Ascending aorta (tissue), 2 donors: ENCODE results near the gene PPP2R1B. TPM values are rescaled to one million over a fixed set of nuclear protein-coding genes. Genes with fewer than 3 reads are reported as not detected.
"Not testable (repeated sequence)": the region's sequence is repeated elsewhere in the genome, so short reads cannot be mapped to it uniquely, and the experiment has no call there.

Experiments
- DNase-seq, 2 donors: peaks; one replicate each; pipeline ENCODE4 v3.0.0-alpha.2; 2019; ENCODE audit warnings: low spot score in 2 of 2
- H3K27ac ChIP-seq, 2 donors: fragments of 200-600 bp; sonication (generic); one replicate each; pipeline ENCODE4 v1.5.1; 2016 to 2017; ENCODE audit warnings: mild to moderate bottlenecking in 1 of 2
- H3K27me3 ChIP-seq: fragments of 200-600 bp; sonication (generic); one replicate; pipeline ENCODE4 v1.5.1; 2017
- H3K36me3 ChIP-seq, 2 donors: fragments of 200-600 bp; sonication (generic); one replicate each; pipeline ENCODE4 v1.5.1; 2016
- H3K4me1 ChIP-seq, 2 donors: fragments of 200-600 bp; sonication (generic); one replicate each; pipeline ENCODE4 v1.5.1; 2016 to 2017; ENCODE audit warnings: mild to moderate bottlenecking in 1 of 2
- H3K4me3 ChIP-seq, 2 donors: fragments of 200-600 bp; sonication (generic); one replicate each; pipeline ENCODE4 v1.5.1; 2016 to 2017; ENCODE audit warnings: mild to moderate bottlenecking in 1 of 2
- H3K9me3 ChIP-seq, 2 donors: fragments of 200-600 bp; sonication (generic); one replicate each; pipeline ENCODE4 v1.5.1; 2016
- intact Hi-C: fragments of 100-400 bp; cut with DNase I; formaldehyde crosslinking; loops from one replicate; pipeline ENCODE4 v1.15.1; 2023
- total RNA-seq: library from RNA; depleted of rRNA; stranded (reverse); fragments of >200 nt; gene quantifications from one replicate; pipeline ENCODE4 v1.1.0, GENCODE V29; 2016
- TF ChIP-seq, protein P1 (sequence below), 3 experiments: fragments of 200-600 bp in 2 of 3; fragments of 450-650 bp in 1 of 3; sonication (generic) in 2 of 3; IDR thresholded peaks; one replicate each; pipeline ENCODE4 v1.5.1; 2016 to 2019; ENCODE audit warnings: antibody characterized with exemption in 3 of 3, mild to moderate bottlenecking in 1 of 3, moderate library complexity in 1 of 3

PPP2R1B gene
- total RNA-seq, 1 donor from 2014 or later = 7.7 TPM

DNA sequence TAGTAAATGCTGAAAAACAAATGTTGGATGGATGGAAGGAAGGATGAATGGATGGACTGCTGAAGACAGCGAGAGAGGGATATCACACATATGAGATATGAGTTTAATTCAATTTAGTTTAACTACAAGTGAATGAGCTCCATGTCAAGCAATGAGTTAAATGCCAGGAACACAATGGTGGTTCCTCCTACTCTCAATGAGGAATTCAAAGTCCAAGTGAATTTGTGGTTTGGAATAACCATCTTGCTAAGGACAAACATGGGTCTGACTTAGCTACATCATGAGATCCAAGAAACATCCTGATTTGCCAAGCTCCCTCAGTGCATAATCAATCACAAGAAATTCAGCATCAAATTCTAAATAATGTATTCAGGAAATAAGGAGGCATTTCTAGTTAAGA lies 26.1 kb upstream of the PPP2R1B start:
- TF ChIP-seq, protein P1, sequence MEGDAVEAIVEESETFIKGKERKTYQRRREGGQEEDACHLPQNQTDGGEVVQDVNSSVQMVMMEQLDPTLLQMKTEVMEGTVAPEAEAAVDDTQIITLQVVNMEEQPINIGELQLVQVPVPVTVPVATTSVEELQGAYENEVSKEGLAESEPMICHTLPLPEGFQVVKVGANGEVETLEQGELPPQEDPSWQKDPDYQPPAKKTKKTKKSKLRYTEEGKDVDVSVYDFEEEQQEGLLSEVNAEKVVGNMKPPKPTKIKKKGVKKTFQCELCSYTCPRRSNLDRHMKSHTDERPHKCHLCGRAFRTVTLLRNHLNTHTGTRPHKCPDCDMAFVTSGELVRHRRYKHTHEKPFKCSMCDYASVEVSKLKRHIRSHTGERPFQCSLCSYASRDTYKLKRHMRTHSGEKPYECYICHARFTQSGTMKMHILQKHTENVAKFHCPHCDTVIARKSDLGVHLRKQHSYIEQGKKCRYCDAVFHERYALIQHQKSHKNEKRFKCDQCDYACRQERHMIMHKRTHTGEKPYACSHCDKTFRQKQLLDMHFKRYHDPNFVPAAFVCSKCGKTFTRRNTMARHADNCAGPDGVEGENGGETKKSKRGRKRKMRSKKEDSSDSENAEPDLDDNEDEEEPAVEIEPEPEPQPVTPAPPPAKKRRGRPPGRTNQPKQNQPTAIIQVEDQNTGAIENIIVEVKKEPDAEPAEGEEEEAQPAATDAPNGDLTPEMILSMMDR (IDR thresholded peaks at IDR 0.05) = no peak
- Histone ChIP-seq H3K4me3 (no peak overlapping the region), H3K27me3 (no peaks in the 10 kb centered on the region), H3K4me1 (no peaks in the 10 kb centered on the region), H3K36me3 (peaks cover 0 to under 1% of the 10 kb centered on the region in 2 donors), H3K27ac (no peak overlapping the region), H3K9me3 (no peaks in the 10 kb centered on the region)
- intact Hi-C loops = no loop called here
- no peak for DNase-seq

DNA sequence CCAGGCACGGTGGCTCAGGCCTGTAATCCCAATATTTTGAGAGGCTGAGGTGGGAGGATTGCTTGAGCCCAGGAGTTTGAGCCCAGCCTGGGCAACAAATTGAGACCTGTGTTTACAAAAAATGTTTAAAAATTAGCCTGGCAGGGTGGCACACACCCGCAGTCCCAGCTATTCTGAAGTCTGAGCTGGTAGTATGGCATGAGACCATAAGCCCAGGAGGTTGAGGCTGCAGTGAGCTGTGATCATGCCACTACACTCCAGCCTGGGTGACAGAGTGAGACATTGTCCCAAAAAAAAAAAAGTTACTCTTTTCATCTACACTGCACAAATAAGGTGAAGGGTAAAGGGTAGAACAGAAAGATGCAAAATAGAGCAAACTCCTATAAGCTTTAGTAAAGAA lies 22.3 kb upstream of the PPP2R1B start:
- Histone ChIP-seq H3K4me3 (no peak overlapping the region), H3K27ac (peak overlapping the region in 1 of 2 donors; percentile 24), H3K4me1 (no peaks in the 10 kb centered on the region), H3K27me3 (no peaks in the 10 kb centered on the region), H3K9me3 (no peaks in the 10 kb centered on the region), H3K36me3 (peaks cover 13 to 29% of the 10 kb centered on the region in 2 donors)
- DNase-seq = no peak
- intact Hi-C loops = no loop called here
- TF ChIP-seq, protein P1 (IDR thresholded peaks at IDR 0.05) = no peak

DNA sequence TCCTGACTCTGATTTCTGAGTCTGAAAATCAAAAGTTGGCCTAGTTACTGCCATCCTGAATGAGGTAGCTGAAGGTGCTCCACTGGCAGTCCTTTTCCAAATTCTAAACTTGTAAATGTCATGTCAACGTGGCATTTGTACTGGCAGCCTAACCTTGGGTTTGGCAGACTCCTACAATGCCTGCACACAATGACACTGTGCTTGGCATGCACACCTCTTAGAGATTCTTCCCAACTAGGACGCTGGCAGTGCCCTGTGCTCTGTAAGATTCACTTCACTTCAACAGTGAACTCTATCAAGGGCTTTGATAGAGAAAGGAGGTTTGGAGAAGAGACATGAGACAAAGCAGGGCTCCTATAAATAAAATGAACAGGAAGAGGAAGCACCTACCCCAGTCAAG lies 21.9 kb upstream of the PPP2R1B start:
- Histone ChIP-seq H3K27me3 (no peaks in the 10 kb centered on the region), H3K4me3 (no peak overlapping the region), H3K27ac (peak overlapping the region in 1 of 2 donors; percentile 24), H3K9me3 (no peaks in the 10 kb centered on the region), H3K4me1 (no peaks in the 10 kb centered on the region), H3K36me3 (peaks cover 15 to 33% of the 10 kb centered on the region in 2 donors)
- DNase-seq = no peak
- intact Hi-C loops = no loop called here
- TF ChIP-seq, protein P1 (IDR thresholded peaks at IDR 0.05) = no peak

DNA sequence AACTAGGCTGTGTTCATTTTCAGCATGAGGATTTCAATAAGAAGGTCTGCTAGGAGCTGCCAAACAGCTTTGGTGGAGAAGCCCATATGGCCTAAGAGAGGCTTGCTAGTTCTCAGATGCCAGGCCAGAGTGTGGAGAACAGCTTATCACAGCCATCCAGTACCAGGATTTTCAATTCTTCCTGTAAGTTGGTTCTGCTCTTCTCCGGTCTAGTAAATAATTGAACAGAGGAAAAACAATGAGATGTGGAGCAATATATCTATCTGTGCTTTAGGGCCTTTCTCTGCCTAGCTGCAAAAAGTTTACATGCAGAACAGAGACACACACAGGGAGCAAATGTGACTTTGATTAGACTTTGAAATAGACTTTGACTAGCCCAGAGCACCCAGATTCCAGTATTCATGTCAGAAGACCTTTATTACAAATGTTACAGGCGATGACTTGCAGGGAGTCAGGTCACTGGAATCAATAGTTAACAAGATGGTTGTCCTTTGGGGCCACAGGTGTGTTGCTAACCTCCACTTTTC lies 19.8 kb upstream of the PPP2R1B start:
- Histone ChIP-seq H3K9me3 (no peaks in the 10 kb centered on the region), H3K4me3 (no peak overlapping the region), H3K27me3 (no peaks in the 10 kb centered on the region), H3K27ac (no peak overlapping the region), H3K36me3 (peaks cover 18 to 33% of the 10 kb centered on the region in 2 donors), H3K4me1 (no peaks in the 10 kb centered on the region)
- intact Hi-C loops = no loop called here
- DNase-seq = no peak
- TF ChIP-seq, protein P1 (IDR thresholded peaks at IDR 0.05) = no peak

DNA sequence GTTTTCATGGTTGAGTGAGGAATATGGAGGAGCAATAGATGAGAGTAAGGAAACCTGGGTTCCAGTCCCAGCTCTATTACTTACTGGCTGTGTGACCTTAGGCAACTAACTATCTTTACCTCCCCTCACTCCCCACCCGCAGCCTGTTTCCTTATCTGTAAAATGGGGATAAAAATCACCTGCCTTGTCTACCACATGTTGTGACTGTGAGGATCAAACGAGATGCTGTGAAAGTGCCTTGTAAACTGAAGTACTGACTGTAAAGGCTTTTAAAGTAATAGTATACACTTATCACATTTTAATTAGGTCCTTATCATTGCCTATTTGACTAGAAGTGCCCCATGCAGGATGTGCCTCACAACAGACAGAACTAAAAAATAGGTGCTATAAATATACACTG lies 18.9 kb upstream of the PPP2R1B start:
- Histone ChIP-seq H3K4me3 (no peak overlapping the region), H3K4me1 (no peaks in the 10 kb centered on the region), H3K9me3 (no peaks in the 10 kb centered on the region), H3K27ac (no peak overlapping the region), H3K27me3 (no peaks in the 10 kb centered on the region), H3K36me3 (peaks cover 18 to 33% of the 10 kb centered on the region in 2 donors)
- TF ChIP-seq, protein P1 (IDR thresholded peaks at IDR 0.05) = no peak
- DNase-seq = no peak
- intact Hi-C loops = no loop called here

DNA sequence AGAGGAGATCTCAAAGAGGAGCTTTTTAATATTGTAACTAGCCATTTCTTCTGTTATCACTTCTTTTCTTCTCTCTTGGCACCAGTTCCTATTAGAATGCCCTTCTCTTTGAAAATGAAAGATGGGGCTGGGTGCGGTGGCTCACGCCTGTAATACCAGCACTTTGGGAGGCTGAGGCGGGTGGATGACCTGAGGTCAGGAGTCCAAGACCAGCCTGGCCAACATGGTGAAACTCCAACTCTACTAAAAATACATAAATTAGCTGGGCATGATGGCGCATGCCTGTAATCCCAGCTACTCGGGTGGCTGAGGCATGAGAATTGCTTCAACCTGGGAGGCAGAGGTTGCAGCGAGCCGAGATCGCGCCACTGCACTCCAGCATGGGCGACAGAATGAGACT lies 18.1 kb upstream of the PPP2R1B start:
- DNase-seq, intact Hi-C loops, H3K4me1 ChIP-seq, H3K9me3 ChIP-seq, H3K4me3 ChIP-seq, H3K27ac ChIP-seq, H3K27me3 ChIP-seq: not testable (repeated sequence)
- H3K36me3 ChIP-seq = peaks cover 18 to 33% of the 10 kb centered on the region in 2 donors
